A549 (cell line): ENCODE data around the gene CNTN4. TPM values are rescaled to one million over a fixed set of nuclear protein-coding genes. Genes with fewer than 3 reads are reported as not detected.
A peak's percentile ranks its signal among the peaks of the same experiment; 100 is the strongest.

Experiments
- ATAC-seq, 2 experiments: fragments of 200-7000 bp in 1 of 2; fragments of >200 bp in 1 of 2; cut with Nextera tagmentation in 1 of 2; cut with Tn5 transposase in 1 of 2; 3 replicates each; pipeline versions ENCODE4 v1.8.0 to v1.9.1; 2018 to 2020; ENCODE audit warnings: mild to moderate bottlenecking in 1 of 2, moderate library complexity in 1 of 2
- CTCF ChIA-PET: fragments of 300-600 bp; sonication (Branson Sonifier 250); formaldehyde crosslinking; extraction: SDS; loops from one replicate; lab custom pipeline; 2021; ENCODE audit warnings: antibody characterized with exemption, inconsistent platforms; lab: Yijun Ruan, JAX
- POLR2A ChIA-PET: fragments of 350-600 bp; formaldehyde crosslinking; extraction: SDS; loops from one replicate; lab custom pipeline; 2021; ENCODE audit warnings: antibody characterized with exemption, inconsistent platforms; lab: Yijun Ruan, JAX
- DNase-seq, 2 experiments: peaks; one replicate each; pipeline versions ENCODE4 v3.0.0 to v3.0.0-alpha.2; 2011 to 2016; ENCODE audit warnings: low read depth in 1 of 2, low spot score in 1 of 2
- FAIRE-seq: peaks from 2 replicates; lab custom pipeline; 2011; peaks lifted over from hg19 to GRCh38; lab: Jason Lieb, UNC
- H3K27ac ChIP-seq, 2 experiments: fragments of >200 bp; sonication (Bioruptor Twin); formaldehyde crosslinking; 3 replicates each; pipeline ENCODE4 v1.5.1; 2016 to 2017
- H3K4me1 ChIP-seq: fragments of >200 bp; sonication (Bioruptor Twin); formaldehyde crosslinking; 3 replicates; pipeline ENCODE4 v1.6.1; 2016
- H3K4me2 ChIP-seq: fragments of >200 bp; sonication (Bioruptor Twin); formaldehyde crosslinking; 3 replicates; pipeline ENCODE4 v1.6.1; 2016
- H3K4me3 ChIP-seq: fragments of >200 bp; sonication (Bioruptor Twin); formaldehyde crosslinking; 3 replicates; pipeline ENCODE4 v1.5.1; 2016
- H3K9me3 ChIP-seq: fragments of >200 bp; sonication (Bioruptor Twin); formaldehyde crosslinking; 3 replicates; pipeline ENCODE4 v1.6.1; 2016
- CBX8 ChIP-seq: fragments of 200-600 bp; sonication (generic); IDR thresholded peaks from 2 replicates; pipeline ENCODE4 v1.6.1; 2016
- CEBPB ChIP-seq, 2 experiments: fragments of >200 bp in 1 of 2; sonication (Bioruptor Twin) in 1 of 2; formaldehyde crosslinking in 1 of 2; IDR thresholded peaks; 2 replicates each; pipeline ENCODE4 v1.6.1; 2012 to 2016
- CHD2 ChIP-seq: fragments of 150-350 bp; IDR thresholded peaks from 2 replicates; pipeline ENCODE4 v1.6.1; 2014; ENCODE audit warnings: low read length; ENCODE audit not compliant: partially characterized antibody
- EP300 ChIP-seq, 2 experiments: fragments of >200 bp; sonication (Bioruptor Twin); formaldehyde crosslinking; IDR thresholded peaks; 2 replicates in 1 of 2; 3 replicates in 1 of 2; pipeline ENCODE4 v1.6.1; 2016 to 2017
- FOSB ChIP-seq: fragments of 250-450 bp; sonication (Bioruptor Pico); IDR thresholded peaks from 2 replicates; pipeline ENCODE4 v1.5.0; 2020; ENCODE audit warnings: mild to moderate bottlenecking, moderate library complexity
- GATA3 ChIP-seq: IDR thresholded peaks from 2 replicates; pipeline ENCODE4 v1.6.1; 2012; ENCODE audit warnings: borderline replicate concordance
- HOXA7 ChIP-seq: fragments of 250-450 bp; sonication (Bioruptor Pico); IDR thresholded peaks from 2 replicates; pipeline ENCODE4 v1.5.0; 2020; ENCODE audit warnings: mild to moderate bottlenecking, moderate library complexity
- HOXB5 ChIP-seq: fragments of 250-450 bp; sonication (Bioruptor Pico); IDR thresholded peaks from 2 replicates; pipeline ENCODE4 v1.5.0; 2020; ENCODE audit warnings: mild to moderate bottlenecking, moderate library complexity
- JUN ChIP-seq, 2 experiments: fragments of >200 bp; sonication (Bioruptor Twin); formaldehyde crosslinking; IDR thresholded peaks; 2 replicates in 1 of 2; 3 replicates in 1 of 2; pipeline ENCODE4 v1.6.1; 2016 to 2017
- JUNB ChIP-seq: fragments of >200 bp; sonication (Bioruptor Twin); formaldehyde crosslinking; IDR thresholded peaks from 2 replicates; pipeline ENCODE4 v1.6.1; 2016
- POLR2AphosphoS2 ChIP-seq: conservative IDR thresholded peaks from 2 replicates; pipeline ENCODE4 v1.6.1; 2012; ENCODE audit warnings: low read length, improper control_type of control experiment, inconsistent platforms
- RARB ChIP-seq: fragments of 250-450 bp; sonication (Bioruptor Pico); IDR thresholded peaks from 2 replicates; pipeline ENCODE4 v1.8.0; 2021; ENCODE audit warnings: mild to moderate bottlenecking, moderate library complexity
- ZFP36 ChIP-seq: fragments of 450-650 bp; IDR thresholded peaks from 2 replicates; pipeline ENCODE4 v1.6.1; 2014; ENCODE audit warnings: borderline replicate concordance; ENCODE audit not compliant: partially characterized antibody
- WGBS: methylation state at CpG from one replicate; pipeline ENCODE4 v1.1.6; 2017; ENCODE audit errors: missing lambda C conversion rate; 5-methylcytosine and 5-hydroxymethylcytosine counted together
- polyA plus RNA-seq, 4 experiments: library from polyadenylated mRNA; depleted of rRNA in 3 of 4; stranded (reverse); fragments of >200 nt; fragmentation: RNase III in 1 of 4; extraction: RNeasy Plus Mini Kit Qiagen cat#74134 plus additional on column Dnase treatment in 1 of 4; gene quantifications; 2 replicates in 3 of 4; 3 replicates in 1 of 4; pipeline ENCODE4 v1.2.3, GENCODE V29; 2011 to 2017
- TF ChIP-seq, protein P1 (sequence below): fragments of 200-600 bp; sonication (generic); IDR thresholded peaks from 2 replicates; pipeline ENCODE4 v1.6.1; 2016; ENCODE audit warnings: antibody characterized with exemption, mild to moderate bottlenecking, moderate library complexity
- TF ChIP-seq, protein P2 (sequence below): IDR thresholded peaks from 2 replicates; pipeline ENCODE4 v1.6.1; 2012
- TF ChIP-seq, protein P3 (sequence below): fragments of 250-450 bp; sonication (Bioruptor Pico); IDR thresholded peaks from 2 replicates; pipeline ENCODE4 v1.5.0; 2021; ENCODE audit warnings: mild to moderate bottlenecking, moderate library complexity, borderline replicate concordance
- TF ChIP-seq, protein P4 (sequence below): IDR thresholded peaks from 2 replicates; pipeline ENCODE4 v1.6.1; 2012
- TF ChIP-seq, protein P5 (sequence below): fragments of >200 bp; sonication (Bioruptor Twin); formaldehyde crosslinking; IDR thresholded peaks from 2 replicates; pipeline ENCODE4 v1.6.1; 2016
- TF ChIP-seq, protein P6 (sequence below): fragments of >200 bp; sonication (Bioruptor Twin); formaldehyde crosslinking; IDR thresholded peaks from 3 replicates; pipeline ENCODE4 v1.5.1; 2016

The CNTN4 gene
- polyA plus RNA-seq, 2 of the 4 experiments (the other 2 are of a cell fraction), result 0.03 TPM; not detected in 1

DNA sequence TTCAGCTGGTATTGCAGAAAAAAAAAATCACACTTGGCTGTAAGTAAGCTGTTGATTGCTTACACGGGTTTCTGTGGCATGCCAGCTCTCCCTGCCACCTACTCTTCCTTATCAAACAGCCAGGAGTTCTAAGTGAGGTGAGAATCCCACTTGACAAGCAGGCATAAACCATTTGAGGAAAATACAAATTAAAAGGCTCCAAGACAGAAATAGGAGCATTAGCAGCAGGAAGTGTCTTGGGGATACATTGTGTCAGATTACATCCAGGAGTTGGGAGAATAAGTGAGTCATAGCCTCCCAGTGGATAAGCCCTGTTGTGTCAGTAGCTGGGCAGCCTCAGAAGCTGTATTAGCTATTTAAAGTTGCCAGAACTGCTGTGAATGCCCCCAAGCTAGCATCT is 256.0 kb downstream of the CNTN4 start:
- no peak for TF ChIP-seq HOXB5 (CRISPR knock-in tag)
- no peak for TF ChIP-seq FOSB (CRISPR knock-in tag)
- WGBS, result 0% methylated on average over 1 of the region's 1 CpG
- ChIA-PET CTCF (no interaction called here), POLR2A (no interaction called here)
- DNase-seq (peak in 1 of 2 experiments; percentile 1), ATAC-seq (no peak), FAIRE-seq (no peak)
- Histone ChIP-seq H3K4me2 (no peak overlapping the region), H3K9me3 (no peaks in the 10 kb centered on the region), H3K27ac (no peak overlapping the region), H3K4me1 (no peaks in the 10 kb centered on the region), H3K4me3 (no peak overlapping the region)

DNA sequence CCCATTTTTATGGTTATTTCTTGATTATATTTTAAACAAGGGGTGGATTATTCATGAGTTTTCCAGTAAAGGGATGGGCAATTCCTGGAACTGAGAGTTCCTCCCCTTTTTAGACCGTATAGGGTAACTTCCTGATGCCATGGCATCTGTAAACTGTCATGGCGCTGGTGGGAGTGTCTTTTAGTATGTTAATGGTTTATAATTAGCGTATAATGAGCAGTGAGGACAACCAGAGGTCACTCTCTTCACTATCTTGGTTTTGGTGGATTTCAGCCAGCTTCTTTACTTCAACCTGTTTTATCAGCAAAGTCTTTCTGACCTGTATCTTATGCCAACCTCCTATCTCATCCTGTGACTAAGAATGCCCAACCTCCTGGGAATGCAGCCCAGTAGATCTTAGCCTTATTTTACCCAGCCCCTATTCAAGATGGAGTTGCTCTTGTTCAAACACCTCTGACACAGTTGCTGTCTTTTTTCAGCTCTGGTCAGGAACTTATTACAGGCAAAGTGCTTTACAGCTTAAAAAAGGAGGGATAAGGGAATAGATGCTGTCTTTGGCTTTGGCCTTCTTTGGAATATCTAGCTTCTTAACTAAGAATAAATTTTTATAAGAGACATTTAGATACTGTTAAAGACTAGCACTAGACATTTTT is 257.8 kb downstream of the CNTN4 start:
- ChIA-PET POLR2A (no interaction called here), CTCF (no interaction called here)
- no peaks in the 10 kb centered on the region for H3K9me3 ChIP-seq
- FAIRE-seq, result no peak
- no peak for ATAC-seq
- no peak for TF ChIP-seq EP300 (IDR thresholded peaks at IDR 0.05)
- no peak for TF ChIP-seq HOXA7 (CRISPR knock-in tag)
- no peak for TF ChIP-seq ZFP36
- TF ChIP-seq, protein P1, sequence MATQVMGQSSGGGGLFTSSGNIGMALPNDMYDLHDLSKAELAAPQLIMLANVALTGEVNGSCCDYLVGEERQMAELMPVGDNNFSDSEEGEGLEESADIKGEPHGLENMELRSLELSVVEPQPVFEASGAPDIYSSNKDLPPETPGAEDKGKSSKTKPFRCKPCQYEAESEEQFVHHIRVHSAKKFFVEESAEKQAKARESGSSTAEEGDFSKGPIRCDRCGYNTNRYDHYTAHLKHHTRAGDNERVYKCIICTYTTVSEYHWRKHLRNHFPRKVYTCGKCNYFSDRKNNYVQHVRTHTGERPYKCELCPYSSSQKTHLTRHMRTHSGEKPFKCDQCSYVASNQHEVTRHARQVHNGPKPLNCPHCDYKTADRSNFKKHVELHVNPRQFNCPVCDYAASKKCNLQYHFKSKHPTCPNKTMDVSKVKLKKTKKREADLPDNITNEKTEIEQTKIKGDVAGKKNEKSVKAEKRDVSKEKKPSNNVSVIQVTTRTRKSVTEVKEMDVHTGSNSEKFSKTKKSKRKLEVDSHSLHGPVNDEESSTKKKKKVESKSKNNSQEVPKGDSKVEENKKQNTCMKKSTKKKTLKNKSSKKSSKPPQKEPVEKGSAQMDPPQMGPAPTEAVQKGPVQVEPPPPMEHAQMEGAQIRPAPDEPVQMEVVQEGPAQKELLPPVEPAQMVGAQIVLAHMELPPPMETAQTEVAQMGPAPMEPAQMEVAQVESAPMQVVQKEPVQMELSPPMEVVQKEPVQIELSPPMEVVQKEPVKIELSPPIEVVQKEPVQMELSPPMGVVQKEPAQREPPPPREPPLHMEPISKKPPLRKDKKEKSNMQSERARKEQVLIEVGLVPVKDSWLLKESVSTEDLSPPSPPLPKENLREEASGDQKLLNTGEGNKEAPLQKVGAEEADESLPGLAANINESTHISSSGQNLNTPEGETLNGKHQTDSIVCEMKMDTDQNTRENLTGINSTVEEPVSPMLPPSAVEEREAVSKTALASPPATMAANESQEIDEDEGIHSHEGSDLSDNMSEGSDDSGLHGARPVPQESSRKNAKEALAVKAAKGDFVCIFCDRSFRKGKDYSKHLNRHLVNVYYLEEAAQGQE, result no peak
- TF ChIP-seq, protein P2, sequence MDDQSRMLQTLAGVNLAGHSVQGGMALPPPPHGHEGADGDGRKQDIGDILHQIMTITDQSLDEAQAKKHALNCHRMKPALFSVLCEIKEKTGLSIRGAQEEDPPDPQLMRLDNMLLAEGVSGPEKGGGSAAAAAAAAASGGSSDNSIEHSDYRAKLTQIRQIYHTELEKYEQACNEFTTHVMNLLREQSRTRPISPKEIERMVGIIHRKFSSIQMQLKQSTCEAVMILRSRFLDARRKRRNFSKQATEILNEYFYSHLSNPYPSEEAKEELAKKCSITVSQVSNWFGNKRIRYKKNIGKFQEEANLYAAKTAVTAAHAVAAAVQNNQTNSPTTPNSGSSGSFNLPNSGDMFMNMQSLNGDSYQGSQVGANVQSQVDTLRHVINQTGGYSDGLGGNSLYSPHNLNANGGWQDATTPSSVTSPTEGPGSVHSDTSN, result no peak
- no peak for TF ChIP-seq POLR2AphosphoS2
- TF ChIP-seq, protein P3, sequence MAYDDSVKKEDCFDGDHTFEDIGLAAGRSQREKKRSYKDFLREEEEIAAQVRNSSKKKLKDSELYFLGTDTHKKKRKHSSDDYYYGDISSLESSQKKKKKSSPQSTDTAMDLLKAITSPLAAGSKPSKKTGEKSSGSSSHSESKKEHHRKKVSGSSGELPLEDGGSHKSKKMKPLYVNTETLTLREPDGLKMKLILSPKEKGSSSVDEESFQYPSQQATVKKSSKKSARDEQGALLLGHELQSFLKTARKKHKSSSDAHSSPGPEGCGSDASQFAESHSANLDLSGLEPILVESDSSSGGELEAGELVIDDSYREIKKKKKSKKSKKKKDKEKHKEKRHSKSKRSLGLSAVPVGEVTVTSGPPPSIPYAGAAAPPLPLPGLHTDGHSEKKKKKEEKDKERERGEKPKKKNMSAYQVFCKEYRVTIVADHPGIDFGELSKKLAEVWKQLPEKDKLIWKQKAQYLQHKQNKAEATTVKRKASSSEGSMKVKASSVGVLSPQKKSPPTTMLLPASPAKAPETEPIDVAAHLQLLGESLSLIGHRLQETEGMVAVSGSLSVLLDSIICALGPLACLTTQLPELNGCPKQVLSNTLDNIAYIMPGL (CRISPR knock-in tag), result no peak
- TF ChIP-seq, protein P4, sequence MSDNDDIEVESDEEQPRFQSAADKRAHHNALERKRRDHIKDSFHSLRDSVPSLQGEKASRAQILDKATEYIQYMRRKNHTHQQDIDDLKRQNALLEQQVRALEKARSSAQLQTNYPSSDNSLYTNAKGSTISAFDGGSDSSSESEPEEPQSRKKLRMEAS, result no peak
- TF ChIP-seq, all 56 proteins: peak for 0
- H3K4me1 ChIP-seq, result no peaks in the 10 kb centered on the region
- no peak overlapping the region for H3K4me3 ChIP-seq
- 9% methylated on average over 3 of the region's 3 CpGs for WGBS
- DNase-seq, result no peak
- no peak overlapping the region for H3K4me2 ChIP-seq
- H3K27ac ChIP-seq, result no peak overlapping the region

DNA sequence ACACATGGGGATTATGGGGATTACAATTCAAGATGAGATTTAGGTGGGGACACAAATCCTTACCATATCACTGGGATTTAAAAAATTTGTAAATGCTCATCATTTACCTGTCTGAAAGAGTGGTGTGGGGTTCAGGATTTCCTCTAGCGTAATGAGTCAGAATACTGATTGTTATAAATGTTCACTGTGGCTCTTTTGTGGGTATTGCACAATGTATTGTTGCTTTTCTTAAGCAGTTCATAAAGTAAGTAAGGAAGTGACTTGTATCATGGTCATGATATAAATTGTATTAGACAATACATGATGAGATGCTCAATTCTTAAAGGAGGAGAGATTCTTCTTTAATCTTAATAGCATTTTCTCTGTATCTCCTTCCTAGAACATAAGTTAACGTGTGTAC is 262.1 kb downstream of the CNTN4 start:
- ATAC-seq (no peak), DNase-seq (no peak), FAIRE-seq (no peak)
- CTCF ChIA-PET, result no interaction called here
- no peaks in the 10 kb centered on the region for H3K9me3 ChIP-seq
- POLR2A ChIA-PET, result no interaction called here
- H3K27ac ChIP-seq, result no peak overlapping the region
- no peak overlapping the region for H3K4me3 ChIP-seq
- 2% methylated on average over 2 of the region's 2 CpGs for WGBS
- H3K4me2 ChIP-seq, result no peak overlapping the region
- H3K4me1 ChIP-seq, result no peaks in the 10 kb centered on the region
- TF ChIP-seq CBX8, result no peak
- TF ChIP-seq FOSB (CRISPR knock-in tag), result no peak
- TF ChIP-seq JUNB, result no peak
- TF ChIP-seq CEBPB (IDR thresholded peaks at IDR 0.05), result no peak
- TF ChIP-seq RARB, result no peak
- TF ChIP-seq, protein P4, result no peak
- TF ChIP-seq, protein P5, sequence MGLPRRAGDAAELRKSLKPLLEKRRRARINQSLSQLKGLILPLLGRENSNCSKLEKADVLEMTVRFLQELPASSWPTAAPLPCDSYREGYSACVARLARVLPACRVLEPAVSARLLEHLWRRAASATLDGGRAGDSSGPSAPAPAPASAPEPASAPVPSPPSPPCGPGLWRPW, result no peak
- TF ChIP-seq, protein P3 (CRISPR knock-in tag), result no peak
- TF ChIP-seq GATA3, result no peak
- no peak for TF ChIP-seq CHD2
- TF ChIP-seq JUN (IDR thresholded peaks at IDR 0.05), result no peak
- TF ChIP-seq, protein P6, sequence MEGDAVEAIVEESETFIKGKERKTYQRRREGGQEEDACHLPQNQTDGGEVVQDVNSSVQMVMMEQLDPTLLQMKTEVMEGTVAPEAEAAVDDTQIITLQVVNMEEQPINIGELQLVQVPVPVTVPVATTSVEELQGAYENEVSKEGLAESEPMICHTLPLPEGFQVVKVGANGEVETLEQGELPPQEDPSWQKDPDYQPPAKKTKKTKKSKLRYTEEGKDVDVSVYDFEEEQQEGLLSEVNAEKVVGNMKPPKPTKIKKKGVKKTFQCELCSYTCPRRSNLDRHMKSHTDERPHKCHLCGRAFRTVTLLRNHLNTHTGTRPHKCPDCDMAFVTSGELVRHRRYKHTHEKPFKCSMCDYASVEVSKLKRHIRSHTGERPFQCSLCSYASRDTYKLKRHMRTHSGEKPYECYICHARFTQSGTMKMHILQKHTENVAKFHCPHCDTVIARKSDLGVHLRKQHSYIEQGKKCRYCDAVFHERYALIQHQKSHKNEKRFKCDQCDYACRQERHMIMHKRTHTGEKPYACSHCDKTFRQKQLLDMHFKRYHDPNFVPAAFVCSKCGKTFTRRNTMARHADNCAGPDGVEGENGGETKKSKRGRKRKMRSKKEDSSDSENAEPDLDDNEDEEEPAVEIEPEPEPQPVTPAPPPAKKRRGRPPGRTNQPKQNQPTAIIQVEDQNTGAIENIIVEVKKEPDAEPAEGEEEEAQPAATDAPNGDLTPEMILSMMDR, result no peak
